Suprapubic skin (tissue), 4 donors: Measurements from ENCODE around the gene LAMA5. TPM values are rescaled to one million over a fixed set of nuclear protein-coding genes. Genes with fewer than 3 reads are reported as not detected.
A peak's percentile ranks its signal among the peaks of the same experiment; 100 is the strongest.

Experiments used
- DNase-seq, 2 donors: peaks; one replicate each; pipeline ENCODE4 v3.0.0-alpha.2; 2019; ENCODE audit warnings: low spot score in 2 of 2
- H3K27ac ChIP-seq: fragments of 200-600 bp; sonication (generic); one replicate; pipeline ENCODE4 v1.5.1; 2019
- H3K27me3 ChIP-seq: fragments of 200-600 bp; sonication (generic); one replicate; pipeline ENCODE4 v1.5.1; 2019
- H3K36me3 ChIP-seq: fragments of 200-600 bp; sonication (generic); one replicate; pipeline ENCODE4 v1.5.1; 2019
- H3K4me1 ChIP-seq: fragments of 200-600 bp; sonication (generic); one replicate; pipeline ENCODE4 v1.5.1; 2019
- H3K4me3 ChIP-seq: fragments of 200-600 bp; sonication (generic); one replicate; pipeline ENCODE4 v1.5.1; 2019; ENCODE audit warnings: mild to moderate bottlenecking
- H3K9me3 ChIP-seq: fragments of 200-600 bp; sonication (generic); one replicate; pipeline ENCODE4 v1.5.1; 2019
- EP300 ChIP-seq: sonication (generic); formaldehyde crosslinking; IDR thresholded peaks from one replicate; pipeline ENCODE4 v1.6.1; 2017; ENCODE audit warnings: antibody characterized with exemption
- POLR2A ChIP-seq, 2 donors: fragments of 450-650 bp; IDR thresholded peaks; one replicate each; pipeline ENCODE4 v1.6.1; 2017; ENCODE audit warnings: antibody characterized with exemption in 2 of 2, mild to moderate bottlenecking in 2 of 2, moderate library complexity in 2 of 2
- POLR2AphosphoS5 ChIP-seq, 3 donors: sonication (generic); formaldehyde crosslinking; IDR thresholded peaks; one replicate each; pipeline ENCODE4 v1.6.1; 2017; ENCODE audit warnings: antibody characterized with exemption in 3 of 3
- WGBS: methylation state at CpG from one replicate; pipeline ENCODE4 v1.1.5; 2018; 5-methylcytosine and 5-hydroxymethylcytosine counted together
- total RNA-seq, 4 donors: library from RNA; depleted of rRNA; stranded (reverse); fragments of >200 nt; gene quantifications; one replicate each; pipeline ENCODE4 v1.1.0, GENCODE V29; 2016
- TF ChIP-seq, protein P1 (sequence below), 2 donors: fragments of 200-600 bp in 1 of 2; fragments of 450-650 bp in 1 of 2; sonication (generic) in 1 of 2; IDR thresholded peaks; one replicate each; pipeline ENCODE4 v1.5.1; 2016 to 2019; ENCODE audit warnings: antibody characterized with exemption in 2 of 2, mild to moderate bottlenecking in 1 of 2, moderate library complexity in 1 of 2

The LAMA5 gene
- total RNA-seq, 4 donors from 2014 or later: 200 to 623 (median 316) TPM

- TF ChIP-seq POLR2A (IDR thresholded peaks at IDR 0.05): no peak
- no peak for TF ChIP-seq POLR2AphosphoS5 (IDR thresholded peaks at IDR 0.05)
- TF ChIP-seq, protein P1, sequence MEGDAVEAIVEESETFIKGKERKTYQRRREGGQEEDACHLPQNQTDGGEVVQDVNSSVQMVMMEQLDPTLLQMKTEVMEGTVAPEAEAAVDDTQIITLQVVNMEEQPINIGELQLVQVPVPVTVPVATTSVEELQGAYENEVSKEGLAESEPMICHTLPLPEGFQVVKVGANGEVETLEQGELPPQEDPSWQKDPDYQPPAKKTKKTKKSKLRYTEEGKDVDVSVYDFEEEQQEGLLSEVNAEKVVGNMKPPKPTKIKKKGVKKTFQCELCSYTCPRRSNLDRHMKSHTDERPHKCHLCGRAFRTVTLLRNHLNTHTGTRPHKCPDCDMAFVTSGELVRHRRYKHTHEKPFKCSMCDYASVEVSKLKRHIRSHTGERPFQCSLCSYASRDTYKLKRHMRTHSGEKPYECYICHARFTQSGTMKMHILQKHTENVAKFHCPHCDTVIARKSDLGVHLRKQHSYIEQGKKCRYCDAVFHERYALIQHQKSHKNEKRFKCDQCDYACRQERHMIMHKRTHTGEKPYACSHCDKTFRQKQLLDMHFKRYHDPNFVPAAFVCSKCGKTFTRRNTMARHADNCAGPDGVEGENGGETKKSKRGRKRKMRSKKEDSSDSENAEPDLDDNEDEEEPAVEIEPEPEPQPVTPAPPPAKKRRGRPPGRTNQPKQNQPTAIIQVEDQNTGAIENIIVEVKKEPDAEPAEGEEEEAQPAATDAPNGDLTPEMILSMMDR (IDR thresholded peaks at IDR 0.05): no peak
- TF ChIP-seq EP300: no peak
- Histone ChIP-seq H3K4me1 (peaks cover 26% of the 10 kb centered on the region), H3K27me3 (no peaks in the 10 kb centered on the region), H3K9me3 (no peaks in the 10 kb centered on the region), H3K36me3 (peaks cover 39% of the 10 kb centered on the region), H3K4me3 (no peak overlapping the region), H3K27ac (no peak overlapping the region)
- DNase-seq: no peak
- WGBS: 80% methylated on average over 5 of the region's 5 CpGs
These were observed 22.5 kb upstream of the LAMA5 start for GRCh38 chr20:62389601-62390087.

DNA sequence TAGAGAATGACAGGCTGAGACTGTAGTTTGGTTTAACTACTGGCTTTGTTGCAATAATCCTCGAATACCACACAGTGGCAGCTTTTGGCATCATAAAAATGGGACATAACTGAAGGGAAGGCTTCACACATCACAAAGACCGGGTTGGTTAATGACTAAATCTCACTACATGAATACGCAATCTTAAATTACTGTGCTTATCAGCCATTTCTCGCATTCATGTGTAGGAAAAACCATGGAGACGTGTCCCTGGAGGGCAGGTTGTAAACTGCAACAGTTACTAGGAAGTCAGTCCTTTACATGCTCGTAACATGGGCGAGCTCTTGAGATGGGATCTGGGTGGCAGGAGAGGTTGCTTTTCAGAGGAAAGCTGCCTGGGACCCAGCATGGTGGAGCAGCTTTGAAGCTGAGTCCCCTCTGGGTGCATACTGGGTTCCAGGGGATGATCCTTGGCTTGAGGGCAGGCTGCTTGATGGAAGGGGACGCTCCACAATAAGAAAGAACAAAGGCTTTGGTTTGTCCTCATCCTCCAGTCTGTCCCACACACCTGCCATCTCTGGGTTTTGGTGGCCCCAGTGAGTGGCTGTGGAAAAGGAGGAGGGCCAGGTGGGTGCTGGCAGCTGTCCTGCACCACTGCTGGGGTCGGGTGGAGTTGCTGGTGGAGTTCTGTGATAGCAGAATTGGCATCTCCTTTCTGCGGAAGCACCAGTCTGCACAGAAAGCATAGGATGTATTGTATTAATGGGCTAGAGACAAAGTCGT, 21.9 kb upstream of the LAMA5 start:
- no peaks in the 10 kb centered on the region for H3K27me3 ChIP-seq
- TF ChIP-seq POLR2AphosphoS5 (IDR thresholded peaks at IDR 0.05) (no peak), POLR2A (IDR thresholded peaks at IDR 0.05) (no peak), EP300 (no peak)
- TF ChIP-seq, protein P1 (IDR thresholded peaks at IDR 0.05): no peak
- 74% methylated on average over 11 of the region's 11 CpGs for WGBS
- H3K9me3 ChIP-seq: no peaks in the 10 kb centered on the region
- H3K36me3 ChIP-seq: peaks cover 33% of the 10 kb centered on the region
- no peak overlapping the region for H3K4me3 ChIP-seq
- no peak overlapping the region for H3K27ac ChIP-seq
- H3K4me1 ChIP-seq: peaks cover 26% of the 10 kb centered on the region
- no peak for DNase-seq

DNA sequence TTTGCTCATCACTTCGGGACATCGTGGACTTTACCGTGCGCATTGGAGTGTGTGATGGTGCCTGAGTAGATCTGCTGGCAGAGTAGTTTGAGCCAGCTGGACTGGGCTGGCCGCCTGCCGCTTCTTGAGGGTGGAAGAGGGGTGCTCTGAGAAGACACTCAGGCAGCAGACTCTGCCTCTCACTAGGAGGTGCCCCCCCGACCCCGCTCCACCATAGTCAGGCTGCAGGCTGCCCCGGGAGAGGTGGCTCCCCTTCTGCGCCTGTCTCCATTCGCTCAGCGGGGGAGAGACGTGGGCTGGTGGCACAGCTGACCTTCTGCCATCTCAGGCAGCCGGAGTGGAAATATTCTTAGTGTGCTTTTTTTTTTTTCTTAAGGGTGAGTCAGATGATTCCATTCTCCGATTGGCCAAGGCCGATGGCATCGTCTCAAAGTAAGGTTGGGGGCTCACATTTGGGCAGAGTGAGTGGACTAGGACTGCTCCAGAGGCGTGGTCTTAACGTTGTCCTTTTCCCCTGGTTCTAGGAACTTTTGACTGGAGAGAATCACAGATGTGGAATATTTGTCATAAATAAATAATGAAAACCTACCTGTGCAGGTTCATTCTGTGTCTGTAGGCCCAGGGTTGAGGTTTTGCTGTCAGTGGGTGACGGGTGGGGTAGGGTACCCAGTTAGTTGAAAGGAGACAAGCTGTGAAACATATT, 21.0 kb upstream of the LAMA5 start:
- H3K27ac ChIP-seq: no peak overlapping the region
- H3K36me3 ChIP-seq: peaks cover 25% of the 10 kb centered on the region
- 71% methylated on average over 19 of the region's 20 CpGs for WGBS

GRCh38 chr20:62387219-62387913, 20.3 kb upstream of the LAMA5 start:
- Histone ChIP-seq H3K36me3 (peaks cover 19% of the 10 kb centered on the region), H3K4me3 (peak overlapping the region; percentile 95), H3K27me3 (no peaks in the 10 kb centered on the region), H3K27ac (peak overlapping the region; percentile 98), H3K9me3 (no peaks in the 10 kb centered on the region), H3K4me1 (peaks cover 29% of the 10 kb centered on the region)
- TF ChIP-seq EP300: no peak
- no peak for TF ChIP-seq POLR2A (IDR thresholded peaks at IDR 0.05)
- TF ChIP-seq, protein P1 (IDR thresholded peaks at IDR 0.05): no peak
- TF ChIP-seq POLR2AphosphoS5 (IDR thresholded peaks at IDR 0.05): no peak
- 5% methylated on average over 47 of the region's 47 CpGs for whole genome bisulfite sequencing
- DNase-seq: no peak

More for the DNA sequence above, 21.0 kb upstream of the LAMA5 start:
- TF ChIP-seq POLR2AphosphoS5 (IDR thresholded peaks at IDR 0.05): no peak
- TF ChIP-seq POLR2A (IDR thresholded peaks at IDR 0.05): no peak
- TF ChIP-seq, protein P1 (IDR thresholded peaks at IDR 0.05): no peak
- no peak for TF ChIP-seq EP300
- H3K4me3 ChIP-seq: peak overlapping the region; percentile 95
- no peaks in the 10 kb centered on the region for H3K27me3 ChIP-seq
- no peaks in the 10 kb centered on the region for H3K9me3 ChIP-seq
- peaks cover 26% of the 10 kb centered on the region for H3K4me1 ChIP-seq
- no peak for DNase-seq
